Osteoblast (primary cell): Measurements from ENCODE around the gene FBXO28. TPM values are rescaled to one million over a fixed set of nuclear protein-coding genes. Genes with fewer than 3 reads are reported as not detected.

Source experiments
- DNase-seq: peaks from one replicate; pipeline ENCODE4 v3.0.0; 2011; ENCODE audit warnings: low spot score, mixed read lengths; ENCODE audit not compliant: insufficient read length; ENCODE audit errors: missing footprints
- H2AFZ ChIP-seq: 2 replicates; pipeline ENCODE4 v1.6.0; 2011; ENCODE audit warnings: mild to moderate bottlenecking, low read length
- H3K27ac ChIP-seq: 2 replicates; pipeline ENCODE4 v1.5.1; 2011; ENCODE audit warnings: mild to moderate bottlenecking, low read depth, low read length, moderate library complexity
- H3K27me3 ChIP-seq: 2 replicates; pipeline ENCODE4 v1.6.0; 2012; ENCODE audit warnings: mild to moderate bottlenecking, control low read depth, inconsistent platforms, low read length, moderate library complexity; ENCODE audit not compliant: insufficient read depth
- H3K36me3 ChIP-seq: 2 replicates; pipeline ENCODE4 v1.5.1; 2011; ENCODE audit warnings: mild to moderate bottlenecking, low read length, control low read depth, moderate library complexity; ENCODE audit not compliant: insufficient read depth
- H3K4me1 ChIP-seq: 2 replicates; pipeline ENCODE4 v1.5.1; 2011; ENCODE audit warnings: mild to moderate bottlenecking, low read length, control low read depth, moderate library complexity; ENCODE audit not compliant: insufficient read depth
- H3K4me2 ChIP-seq: 2 replicates; pipeline ENCODE4 v1.6.0; 2011; ENCODE audit warnings: mild to moderate bottlenecking, low read length; ENCODE audit not compliant: insufficient read depth
- H3K4me3 ChIP-seq: fragments of 200-600 bp; sonication (generic); 3 replicates; pipeline ENCODE4 v1.5.1; 2012; ENCODE audit warnings: mild to moderate bottlenecking, low read length, inconsistent platforms; ENCODE audit not compliant: insufficient read depth
- H3K79me2 ChIP-seq: 2 replicates; pipeline ENCODE4 v1.6.0; 2012; ENCODE audit warnings: mild to moderate bottlenecking, low read length, control low read depth, inconsistent platforms; ENCODE audit not compliant: insufficient read depth
- H3K9me3 ChIP-seq: 2 replicates; pipeline ENCODE4 v1.5.1; 2011; ENCODE audit warnings: low read depth, low read length, control low read depth
- H4K20me1 ChIP-seq: 2 replicates; pipeline ENCODE4 v1.6.0; 2012; ENCODE audit warnings: mild to moderate bottlenecking, low read length, control low read depth; ENCODE audit not compliant: insufficient read depth
- total RNA-seq: library from RNA; depleted of rRNA; stranded (reverse); fragments of >200 nt; gene quantifications from 2 replicates; pipeline ENCODE4 v1.2.3, GENCODE V29; 2012
- TF ChIP-seq, protein P1 (sequence below): IDR thresholded peaks from 2 replicates; pipeline ENCODE4 v1.5.1; 2011; ENCODE audit warnings: mild to moderate bottlenecking, low read depth, low read length, moderate library complexity; ENCODE audit errors: extremely low read depth

The FBXO28 gene, protein sequence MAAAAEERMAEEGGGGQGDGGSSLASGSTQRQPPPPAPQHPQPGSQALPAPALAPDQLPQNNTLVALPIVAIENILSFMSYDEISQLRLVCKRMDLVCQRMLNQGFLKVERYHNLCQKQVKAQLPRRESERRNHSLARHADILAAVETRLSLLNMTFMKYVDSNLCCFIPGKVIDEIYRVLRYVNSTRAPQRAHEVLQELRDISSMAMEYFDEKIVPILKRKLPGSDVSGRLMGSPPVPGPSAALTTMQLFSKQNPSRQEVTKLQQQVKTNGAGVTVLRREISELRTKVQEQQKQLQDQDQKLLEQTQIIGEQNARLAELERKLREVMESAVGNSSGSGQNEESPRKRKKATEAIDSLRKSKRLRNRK
- 35.5 and 36.5 TPM in 2 replicates for total RNA-seq

DNA sequence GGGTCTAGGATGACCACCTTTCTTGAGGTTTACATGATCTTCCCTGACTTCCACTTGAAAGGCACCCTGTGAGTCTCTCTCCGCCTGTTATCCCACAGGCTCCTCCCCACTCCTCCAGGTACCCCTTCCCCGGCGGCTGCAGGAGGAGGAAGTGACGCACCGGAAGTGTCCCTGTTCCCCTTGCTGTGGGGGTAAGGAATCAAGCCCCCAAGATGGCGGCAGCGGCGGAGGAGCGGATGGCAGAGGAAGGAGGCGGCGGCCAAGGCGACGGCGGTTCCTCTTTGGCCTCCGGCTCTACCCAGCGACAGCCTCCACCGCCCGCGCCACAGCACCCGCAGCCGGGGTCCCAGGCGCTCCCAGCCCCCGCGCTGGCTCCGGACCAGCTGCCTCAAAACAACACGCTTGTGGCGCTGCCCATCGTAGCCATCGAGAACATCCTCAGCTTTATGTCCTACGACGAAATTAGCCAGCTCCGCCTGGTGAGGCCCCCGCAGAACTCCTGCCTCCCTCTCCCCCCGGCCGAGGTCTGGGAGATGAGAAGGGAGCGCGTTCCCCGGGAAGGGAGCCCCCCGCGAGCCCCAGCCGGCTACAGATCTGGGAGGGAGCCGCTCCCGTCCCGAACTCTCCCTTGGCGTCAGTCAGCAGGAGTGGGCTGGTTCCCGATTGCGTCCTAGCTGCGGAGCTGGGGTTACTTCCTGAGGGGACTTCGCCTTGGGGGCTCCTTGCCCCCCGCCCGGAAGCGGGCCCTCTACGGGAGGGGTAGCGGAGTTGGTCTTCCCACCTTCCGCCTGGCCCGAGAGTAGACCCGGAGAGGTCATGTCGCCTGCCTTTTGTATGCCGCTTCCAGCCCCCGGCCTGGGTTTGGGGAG is at the start of gene FBXO28:
TSS of gene FBXO28 (plus strand) at position 194 of the 869 bp plus-strand sequence. CDS start at position 213, 19 bp downstream.
- TF ChIP-seq, protein P1, sequence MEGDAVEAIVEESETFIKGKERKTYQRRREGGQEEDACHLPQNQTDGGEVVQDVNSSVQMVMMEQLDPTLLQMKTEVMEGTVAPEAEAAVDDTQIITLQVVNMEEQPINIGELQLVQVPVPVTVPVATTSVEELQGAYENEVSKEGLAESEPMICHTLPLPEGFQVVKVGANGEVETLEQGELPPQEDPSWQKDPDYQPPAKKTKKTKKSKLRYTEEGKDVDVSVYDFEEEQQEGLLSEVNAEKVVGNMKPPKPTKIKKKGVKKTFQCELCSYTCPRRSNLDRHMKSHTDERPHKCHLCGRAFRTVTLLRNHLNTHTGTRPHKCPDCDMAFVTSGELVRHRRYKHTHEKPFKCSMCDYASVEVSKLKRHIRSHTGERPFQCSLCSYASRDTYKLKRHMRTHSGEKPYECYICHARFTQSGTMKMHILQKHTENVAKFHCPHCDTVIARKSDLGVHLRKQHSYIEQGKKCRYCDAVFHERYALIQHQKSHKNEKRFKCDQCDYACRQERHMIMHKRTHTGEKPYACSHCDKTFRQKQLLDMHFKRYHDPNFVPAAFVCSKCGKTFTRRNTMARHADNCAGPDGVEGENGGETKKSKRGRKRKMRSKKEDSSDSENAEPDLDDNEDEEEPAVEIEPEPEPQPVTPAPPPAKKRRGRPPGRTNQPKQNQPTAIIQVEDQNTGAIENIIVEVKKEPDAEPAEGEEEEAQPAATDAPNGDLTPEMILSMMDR, result no peak
- H2AFZ ChIP-seq, result peak within 1 kb of the TSS; percentile 96
- H3K4me3 ChIP-seq, result peak within 1 kb of the TSS; percentile 92
- no peaks in the 10 kb centered on the region for H3K9me3 ChIP-seq
- H4K20me1 ChIP-seq, result peaks cover 11% of the 10 kb centered on the region
- peak within 1 kb of the TSS; percentile 93 for H3K4me2 ChIP-seq
- no peaks in the 10 kb centered on the region for H3K36me3 ChIP-seq
- peak; percentile 98 for DNase-seq
- peaks cover under 1% of the 10 kb centered on the region for H3K27me3 ChIP-seq
- peaks cover 13% of the 10 kb centered on the region for H3K4me1 ChIP-seq
- peaks cover 53% of the 10 kb centered on the region for H3K79me2 ChIP-seq
- H3K27ac ChIP-seq, result peak within 1 kb of the TSS; percentile 86

DNA sequence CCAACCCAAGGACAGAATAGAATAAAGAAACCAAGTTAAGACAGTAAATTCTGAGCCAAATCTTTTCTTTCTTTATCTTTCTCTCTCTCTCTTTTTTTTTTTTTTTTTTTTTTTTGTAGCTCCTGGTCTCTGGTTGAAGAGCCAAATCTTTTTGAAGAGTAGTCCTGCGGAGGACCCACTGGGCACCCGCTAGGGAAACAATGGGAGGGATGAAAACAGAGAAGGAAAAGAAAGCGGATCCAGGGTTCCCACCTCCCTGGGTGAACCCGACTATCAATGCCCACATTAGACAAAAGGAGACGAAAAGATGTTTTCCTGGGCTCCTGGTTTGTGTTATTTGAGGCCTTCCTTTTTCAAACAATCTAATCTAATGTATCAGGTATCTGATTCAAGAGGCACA is 49.8 kb upstream of the FBXO28 start:
- Histone ChIP-seq H3K79me2 (no peaks in the 10 kb centered on the region), H3K4me3 (no peak overlapping the region), H3K4me2 (no peak overlapping the region), H3K4me1 (peaks cover 21% of the 10 kb centered on the region), H3K27me3 (no peaks in the 10 kb centered on the region), H4K20me1 (no peaks in the 10 kb centered on the region), H3K36me3 (no peaks in the 10 kb centered on the region), H3K9me3 (no peaks in the 10 kb centered on the region), H2AFZ (no peak overlapping the region), H3K27ac (no peak overlapping the region)
- TF ChIP-seq, protein P1, result no peak
- no peak for DNase-seq

DNA sequence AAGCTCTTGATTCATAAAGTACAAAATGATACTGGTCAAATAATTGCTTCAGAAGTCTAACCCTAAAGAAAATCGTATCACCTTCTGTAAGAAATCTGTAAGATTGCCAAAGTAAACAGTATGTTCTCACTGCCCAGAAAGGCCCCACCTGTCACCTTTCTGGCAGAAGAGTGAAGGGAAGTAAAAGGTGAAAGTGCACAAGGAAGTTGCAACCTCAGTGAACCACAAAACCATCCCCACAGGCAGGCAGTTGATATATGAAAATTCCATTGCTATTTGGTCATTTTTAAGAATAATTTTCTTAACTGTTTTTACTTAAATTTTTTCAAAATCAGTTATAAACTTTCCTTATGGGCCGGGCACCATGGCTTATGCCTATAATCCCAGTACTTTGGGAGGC is 48.5 kb upstream of the FBXO28 start:
- H3K27me3 ChIP-seq, result no peaks in the 10 kb centered on the region
- no peak overlapping the region for H2AFZ ChIP-seq
- no peak overlapping the region for H3K27ac ChIP-seq
- H4K20me1 ChIP-seq, result no peaks in the 10 kb centered on the region
- H3K36me3 ChIP-seq, result no peaks in the 10 kb centered on the region
- no peaks in the 10 kb centered on the region for H3K79me2 ChIP-seq
- peaks cover 21% of the 10 kb centered on the region for H3K4me1 ChIP-seq
- DNase-seq, result peak; percentile 39
- H3K4me2 ChIP-seq, result no peak overlapping the region
- H3K9me3 ChIP-seq, result no peaks in the 10 kb centered on the region
- H3K4me3 ChIP-seq, result no peak overlapping the region
- TF ChIP-seq, protein P1, result no peak

DNA sequence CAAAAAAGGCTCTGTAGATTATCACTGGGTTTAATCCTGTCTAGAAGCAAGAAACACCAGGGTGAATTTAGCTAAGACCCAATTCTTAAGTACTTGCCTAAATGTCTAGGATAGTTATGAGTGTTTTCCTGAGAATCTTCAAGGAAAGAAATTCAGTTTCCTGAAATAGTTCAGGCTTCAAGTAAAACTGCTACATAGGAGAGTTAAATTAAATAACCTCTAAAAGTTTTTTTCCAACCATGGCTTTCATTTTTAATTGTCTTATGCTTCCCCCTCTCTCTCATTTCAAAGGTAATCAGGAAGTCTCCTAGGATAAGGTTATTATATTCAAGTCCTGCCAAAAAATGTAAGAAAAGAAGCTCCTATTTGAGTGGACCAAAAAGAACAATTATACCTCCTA is 46.7 kb upstream of the FBXO28 start:
- no peak overlapping the region for H3K27ac ChIP-seq
- H3K4me3 ChIP-seq, result no peak overlapping the region
- DNase-seq, result no peak
- H3K27me3 ChIP-seq, result no peaks in the 10 kb centered on the region
- TF ChIP-seq, protein P1, result no peak
- no peaks in the 10 kb centered on the region for H3K36me3 ChIP-seq
- H3K4me2 ChIP-seq, result no peak overlapping the region
- no peaks in the 10 kb centered on the region for H3K79me2 ChIP-seq
- no peaks in the 10 kb centered on the region for H4K20me1 ChIP-seq
- H3K4me1 ChIP-seq, result peaks cover 21% of the 10 kb centered on the region
- H2AFZ ChIP-seq, result no peak overlapping the region
- no peaks in the 10 kb centered on the region for H3K9me3 ChIP-seq
